ENCODE results near the gene ZNF71. TPM values are rescaled to one million over a fixed set of nuclear protein-coding genes. Genes with fewer than 3 reads are reported as not detected.

Gene ZNF71
- total RNA-seq, 1 donor: 8.2 TPM

GRCh38 chr19:56572589-56572988 lies 22.5 kb upstream of the ZNF71 start:
- DNase-seq (ENCODE audit: low read depth): no peak
- no peak for TF ChIP-seq CTCF (IDR thresholded peaks at IDR 0.05; ENCODE audit: insufficient read depth, low read depth, low read length)
- no peak overlapping the region for H3K4me3 ChIP-seq (ENCODE audit: low read depth, low read length)

DNA sequence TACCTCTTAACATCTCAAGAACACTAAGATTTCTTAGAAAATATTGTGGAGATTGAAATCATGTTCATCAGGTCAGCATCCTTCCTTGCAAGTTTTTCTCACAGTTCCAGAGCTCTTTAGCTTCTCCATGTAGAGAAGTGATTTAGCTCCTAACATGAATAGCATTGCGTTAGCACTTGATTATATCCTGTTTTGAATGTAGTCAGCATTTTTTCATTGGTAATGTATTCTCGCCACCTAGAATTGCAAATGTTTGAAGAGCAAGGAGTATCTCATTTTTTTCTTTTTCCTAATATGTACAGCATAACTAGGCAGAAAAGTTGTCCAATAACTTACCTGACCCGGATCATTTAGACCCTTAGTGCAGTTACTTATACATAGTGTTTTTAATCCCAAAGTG lies 21.2 kb upstream of the ZNF71 start:
- H3K4me3 ChIP-seq (ENCODE audit: low read depth, low read length): no peak overlapping the region
- TF ChIP-seq CTCF (IDR thresholded peaks at IDR 0.05; ENCODE audit: insufficient read depth, low read depth, low read length): no peak
- DNase-seq (ENCODE audit: low read depth): no peak

DNA sequence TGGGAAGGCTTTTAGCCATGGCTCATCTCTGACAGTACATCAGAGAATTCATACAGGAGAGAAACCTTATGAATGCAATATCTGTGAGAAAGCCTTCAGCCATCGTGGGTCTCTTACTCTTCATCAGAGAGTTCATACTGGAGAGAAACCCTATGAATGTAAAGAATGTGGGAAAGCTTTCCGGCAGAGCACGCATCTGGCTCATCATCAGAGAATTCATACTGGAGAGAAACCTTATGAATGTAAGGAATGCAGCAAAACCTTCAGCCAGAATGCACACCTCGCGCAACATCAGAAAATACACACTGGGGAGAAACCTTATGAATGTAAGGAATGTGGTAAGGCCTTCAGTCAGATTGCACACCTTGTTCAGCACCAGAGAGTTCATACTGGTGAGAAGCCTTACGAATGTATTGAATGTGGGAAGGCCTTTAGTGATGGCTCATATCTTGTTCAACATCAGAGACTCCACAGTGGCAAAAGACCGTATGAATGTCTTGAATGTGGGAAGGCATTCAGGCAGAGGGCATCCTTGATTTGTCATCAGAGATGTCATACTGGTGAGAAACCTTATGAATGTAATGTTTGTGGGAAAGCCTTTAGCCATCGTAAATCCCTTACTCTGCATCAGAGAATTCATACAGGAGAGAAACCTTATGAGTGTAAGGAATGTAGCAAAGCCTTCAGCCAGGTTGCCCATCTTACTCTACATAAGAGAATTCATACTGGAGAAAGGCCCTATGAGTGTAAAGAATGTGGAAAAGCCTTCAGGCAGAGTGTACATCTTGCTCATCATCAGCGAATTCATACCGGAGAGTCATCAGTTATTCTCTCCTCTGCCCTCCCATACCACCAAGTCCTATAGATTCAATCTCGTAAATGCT lies 17.1 kb upstream of the ZNF71 start:
- no peak for TF ChIP-seq CTCF (IDR thresholded peaks at IDR 0.05; ENCODE audit: insufficient read depth, low read depth, low read length)
- DNase-seq (ENCODE audit: low read depth): no peak
- no peak overlapping the region for H3K4me3 ChIP-seq (ENCODE audit: low read depth, low read length)

DNA sequence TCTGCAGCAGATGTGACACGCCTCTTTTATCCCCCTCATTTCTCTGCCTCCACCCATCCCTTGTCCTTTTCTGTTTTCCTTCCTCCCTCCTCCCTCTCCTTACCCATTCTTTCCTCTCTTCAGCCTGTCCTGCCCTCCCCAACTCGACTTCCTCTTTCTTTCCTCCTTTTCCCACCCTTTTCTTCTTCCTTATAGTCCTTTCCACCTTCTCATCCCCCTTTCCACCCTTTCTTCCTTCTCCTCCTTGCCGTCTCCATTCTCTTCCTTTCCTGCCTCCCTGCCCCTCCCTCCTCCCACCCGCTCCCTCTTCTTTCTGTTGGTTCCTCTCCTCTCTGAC lies 688 bp upstream of the ZNF71 start:
- TF ChIP-seq CTCF (IDR thresholded peaks at IDR 0.05; ENCODE audit: insufficient read depth, low read depth, low read length): no peak
- no peak for DNase-seq (ENCODE audit: low read depth)
- peak overlapping the region; percentile 94 for H3K4me3 ChIP-seq (ENCODE audit: low read depth, low read length)

DNA sequence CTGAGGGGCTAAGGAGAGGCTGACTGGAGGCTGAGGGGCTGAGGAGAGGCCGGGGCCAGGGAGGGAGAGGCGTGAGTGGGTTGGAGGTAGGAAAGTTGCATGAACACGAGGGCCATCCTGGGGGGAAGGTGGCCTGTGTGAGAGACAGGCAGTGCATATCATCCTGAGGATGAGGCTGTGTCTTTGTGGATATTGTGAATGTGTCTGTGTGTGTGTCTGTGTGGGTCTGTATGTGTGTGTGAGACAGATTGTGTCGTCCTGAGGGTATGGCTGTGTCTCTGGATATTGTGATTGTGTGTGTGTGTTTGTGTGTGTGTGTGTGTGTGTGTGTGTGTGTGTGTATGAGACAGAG lies 422 bp downstream of the ZNF71 start:
- peak overlapping the region; percentile 94 for H3K4me3 ChIP-seq (ENCODE audit: low read depth, low read length)
- DNase-seq (ENCODE audit: low read depth): no peak
- TF ChIP-seq CTCF (IDR thresholded peaks at IDR 0.05; ENCODE audit: insufficient read depth, low read depth, low read length): no peak

DNA sequence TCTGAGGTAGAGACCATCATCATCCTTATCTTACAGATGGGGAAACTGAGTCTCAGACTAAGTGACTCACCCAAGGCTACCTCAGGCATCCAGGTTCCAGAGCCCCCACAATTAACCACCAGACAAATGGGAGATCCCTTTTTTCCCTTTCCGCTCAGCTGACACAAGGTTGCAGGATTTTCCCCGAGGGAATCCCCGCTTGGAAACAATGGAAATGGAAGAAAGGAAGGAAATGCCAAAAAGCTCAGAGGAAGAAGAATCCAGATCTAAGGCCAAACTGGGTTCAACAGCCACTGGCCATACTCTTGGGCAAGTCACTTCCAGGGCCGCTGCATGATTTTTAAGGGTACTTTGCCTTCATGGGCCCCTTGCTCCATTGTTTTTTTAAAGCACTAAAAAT lies 1.6 kb downstream of the ZNF71 start:
- H3K4me3 ChIP-seq (ENCODE audit: low read depth, low read length): no peak overlapping the region
- no peak for TF ChIP-seq CTCF (IDR thresholded peaks at IDR 0.05; ENCODE audit: insufficient read depth, low read depth, low read length)
- no peak for DNase-seq (ENCODE audit: low read depth)

DNA sequence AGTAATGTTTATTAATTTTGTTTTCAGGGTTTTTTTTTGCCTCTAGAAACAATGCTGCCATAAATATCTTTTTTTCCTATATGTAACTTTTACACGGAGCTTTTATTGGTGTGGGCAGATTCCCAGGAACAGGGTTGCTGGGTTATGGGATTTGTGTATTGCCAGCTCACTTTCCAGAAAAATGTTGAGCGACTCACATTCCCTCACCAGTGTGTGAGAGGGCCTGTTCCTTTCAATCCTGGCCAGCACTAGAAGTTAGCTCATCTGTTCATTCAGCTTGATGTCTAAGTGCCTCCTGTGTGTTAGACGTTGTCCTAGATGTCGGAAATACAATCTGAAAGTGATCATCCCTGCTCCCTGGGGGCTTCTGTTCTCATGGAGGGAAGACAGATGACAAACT lies 2.6 kb downstream of the ZNF71 start:
- DNase-seq (ENCODE audit: low read depth): no peak
- TF ChIP-seq CTCF (IDR thresholded peaks at IDR 0.05; ENCODE audit: insufficient read depth, low read depth, low read length): no peak

More for the DNA sequence above, 2.6 kb downstream of the ZNF71 start:
- no peak overlapping the region for H3K4me3 ChIP-seq (ENCODE audit: low read depth, low read length)
